Left ventricle myocardium superior (tissue), 1 donor: ENCODE measurements around the gene GOLGA3. TPM values are rescaled to one million over a fixed set of nuclear protein-coding genes. Genes with fewer than 3 reads are reported as not detected.
"Not testable (repeated sequence)": the region's sequence is repeated elsewhere in the genome, so short reads cannot be mapped to it uniquely, and the experiment has no call there.

Experiments
- ATAC-seq: fragments of 200-7000 bp; cut with Tn5 transposase; one replicate; pipeline ENCODE4 v1.9.1; 2020; ENCODE audit warnings: mild to moderate bottlenecking, moderate library complexity
- DNase-seq: peaks from one replicate; pipeline ENCODE4 v3.0.0-alpha.2; 2020
- intact Hi-C: fragments of 100-400 bp; cut with micrococcal nuclease; formaldehyde crosslinking; loops from one replicate; pipeline ENCODE4 v1.11.0; 2022
- total RNA-seq: library from RNA; stranded (reverse); fragmentation: NEBNext Ultra II Directional; extraction: Animal tissue kit (Norgen Biotek cat#: 25700); gene quantifications from one replicate; pipeline ENCODE4 v1.2.1, GENCODE V29; 2021
- donor health status: DM: no; HTN: yes; CAD: no; lungs with severe emphysema.

The GOLGA3 gene
- total RNA-seq, 1 donor from 2014 or later = 26.3 TPM

DNA sequence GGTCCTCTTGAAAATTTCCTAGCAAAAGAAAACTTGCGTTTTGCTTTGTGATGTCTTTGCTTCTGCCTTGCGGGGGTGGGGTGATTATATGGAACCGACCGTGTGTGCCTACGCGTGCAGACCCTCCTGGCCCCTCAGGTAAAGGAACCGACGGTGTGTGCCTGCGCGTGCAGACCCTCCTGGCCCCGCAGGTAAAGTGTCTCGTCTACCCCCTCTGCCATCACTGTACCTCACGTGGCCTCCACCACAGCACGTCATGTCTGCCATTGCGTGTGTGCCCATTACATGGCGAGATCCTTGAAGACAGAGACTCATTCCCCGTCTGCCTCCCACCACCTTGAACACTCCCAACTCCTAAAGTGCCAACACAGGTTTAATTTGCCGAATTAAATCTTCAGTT is 3.6 kb downstream of the GOLGA3 start:
- DNase-seq = no peak
- no peak for ATAC-seq
- intact Hi-C loops = no loop called here

DNA sequence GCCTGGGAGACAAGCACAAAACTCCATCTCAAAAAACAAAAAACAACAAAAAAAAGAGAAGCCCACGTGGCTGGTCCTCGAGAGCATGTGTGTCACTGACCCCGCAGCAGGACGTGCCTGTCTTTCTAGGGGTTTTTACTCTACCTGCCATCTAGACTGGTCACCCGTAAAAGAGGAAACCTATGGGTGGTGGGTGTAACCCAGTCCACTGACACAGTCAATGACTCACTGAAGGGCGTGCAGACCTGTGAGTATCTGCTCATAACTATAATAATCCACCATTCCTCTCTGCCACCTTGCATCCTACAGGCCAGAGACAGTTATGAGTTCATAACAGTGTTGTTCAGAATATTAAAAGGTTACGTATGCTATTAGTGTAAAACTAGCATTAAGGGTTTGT is 4.6 kb downstream of the GOLGA3 start:
- ATAC-seq (no peak), DNase-seq (no peak)
- intact Hi-C loops = no loop called here

DNA sequence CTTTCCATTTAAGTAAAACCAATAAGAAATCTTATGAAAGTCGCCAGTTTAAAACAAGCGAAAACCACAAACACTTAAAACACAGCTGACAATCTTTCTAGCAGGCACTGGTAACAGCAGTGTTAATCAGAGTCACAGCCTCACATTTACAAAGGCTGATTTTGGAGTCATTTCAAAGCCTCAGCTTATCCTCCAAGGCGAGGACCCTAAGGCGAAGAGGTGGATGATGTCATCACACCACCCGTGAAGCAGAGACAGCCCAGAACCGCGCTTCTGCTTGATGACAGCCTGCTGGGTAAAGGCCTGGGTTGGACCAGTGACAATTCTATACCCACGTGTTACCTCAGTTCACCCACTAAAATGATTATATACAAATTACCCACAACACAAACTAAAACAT is 10.1 kb downstream of the GOLGA3 start:
- ATAC-seq (no peak), DNase-seq (no peak)
- intact Hi-C loops = no loop called here

DNA sequence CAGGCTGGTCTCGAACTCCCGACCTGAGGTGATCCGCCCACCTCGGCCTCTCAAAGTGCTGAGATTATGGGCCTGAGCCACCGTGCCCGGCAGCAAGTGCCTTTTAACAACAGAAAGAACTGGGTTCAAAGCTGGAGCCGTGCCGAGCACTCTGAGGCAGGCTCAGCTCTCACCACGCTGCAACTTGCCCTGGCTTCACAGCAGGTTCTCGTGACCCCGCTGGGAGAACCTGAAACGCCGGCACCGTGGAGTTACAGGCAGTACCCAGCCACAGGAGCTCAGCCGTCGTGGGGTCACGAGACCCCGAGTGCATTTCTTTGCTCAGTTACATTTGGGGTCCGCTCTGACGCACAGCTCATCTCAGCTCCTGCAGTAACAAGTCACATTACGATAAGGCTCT is 14.4 kb downstream of the GOLGA3 start:
- DNase-seq = no peak
- intact Hi-C loops = no loop called here
- no peak for ATAC-seq

DNA sequence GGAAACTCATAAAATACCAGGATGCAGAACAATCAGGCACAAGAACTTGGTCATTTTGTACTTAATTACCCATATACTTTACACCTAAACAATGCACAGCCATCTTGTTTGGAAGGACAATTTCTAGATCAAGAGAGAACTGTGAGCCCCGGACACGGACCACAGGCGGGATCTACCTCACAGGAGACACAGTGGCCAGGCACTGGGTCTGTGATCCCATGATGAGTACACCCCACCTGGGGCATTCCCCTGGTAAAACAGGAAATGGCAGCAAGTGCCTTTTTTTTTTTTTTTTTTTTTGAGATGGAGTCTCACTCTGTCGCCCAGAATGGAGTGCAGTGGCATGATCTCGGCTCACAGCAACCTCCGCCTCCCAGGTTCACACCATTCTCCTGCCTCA is 15.2 kb downstream of the GOLGA3 start:
- DNase-seq (no peak), ATAC-seq (no peak)
- intact Hi-C loops = no loop called here

DNA sequence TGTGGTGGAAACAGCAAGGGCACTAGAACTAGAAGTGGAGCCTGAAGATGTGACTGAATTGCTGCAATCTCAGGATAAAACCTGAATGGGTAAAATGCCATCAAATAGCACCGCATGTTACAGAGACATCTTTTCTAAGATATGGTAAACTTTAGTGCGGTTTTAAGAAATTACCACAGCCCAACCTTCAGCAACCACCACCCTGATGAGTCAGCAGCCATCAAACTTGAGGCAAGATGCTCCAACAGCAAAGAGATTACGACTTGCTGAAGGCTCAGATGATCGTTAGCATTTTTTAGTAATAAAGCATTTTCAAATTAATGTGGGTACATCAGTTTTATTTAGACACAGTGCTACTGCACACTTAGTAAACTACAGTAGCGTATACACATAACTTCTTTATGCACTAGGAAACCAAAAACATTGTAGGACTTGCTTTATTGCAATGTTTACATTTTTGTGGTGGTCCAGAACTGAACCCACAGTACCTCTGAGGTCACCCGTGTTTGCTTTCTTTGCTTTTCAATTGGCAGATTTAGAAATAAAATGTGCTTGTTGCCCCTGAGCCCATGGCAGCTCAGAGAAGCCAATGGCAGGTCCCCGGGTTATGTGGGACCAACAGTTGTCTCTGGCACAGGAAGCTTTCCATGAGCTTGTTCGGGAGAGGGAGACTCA is 15.9 kb downstream of the GOLGA3 start:
- DNase-seq (no peak), ATAC-seq (no peak)
- intact Hi-C loops = no loop called here

DNA sequence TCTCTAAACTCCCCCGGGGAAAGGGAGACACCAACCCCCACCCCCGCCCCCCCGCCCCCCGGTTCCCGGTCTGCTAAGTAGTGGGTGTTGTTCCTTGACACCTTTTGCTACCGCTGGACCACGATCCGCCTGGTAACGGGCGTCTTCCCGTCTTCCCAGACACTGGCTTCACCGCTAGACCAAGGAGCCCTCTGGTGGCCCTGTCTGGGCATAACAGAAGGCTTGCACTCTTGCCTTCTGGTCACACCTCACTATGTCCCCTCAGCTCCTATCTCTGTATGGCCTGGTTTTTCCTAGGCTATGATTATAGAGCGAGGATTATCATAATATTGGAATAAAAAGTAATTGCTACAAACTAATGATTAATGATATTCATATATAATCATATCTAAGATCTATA is 19.3 kb downstream of the GOLGA3 start:
- peak; percentile 56 for DNase-seq

DNA sequence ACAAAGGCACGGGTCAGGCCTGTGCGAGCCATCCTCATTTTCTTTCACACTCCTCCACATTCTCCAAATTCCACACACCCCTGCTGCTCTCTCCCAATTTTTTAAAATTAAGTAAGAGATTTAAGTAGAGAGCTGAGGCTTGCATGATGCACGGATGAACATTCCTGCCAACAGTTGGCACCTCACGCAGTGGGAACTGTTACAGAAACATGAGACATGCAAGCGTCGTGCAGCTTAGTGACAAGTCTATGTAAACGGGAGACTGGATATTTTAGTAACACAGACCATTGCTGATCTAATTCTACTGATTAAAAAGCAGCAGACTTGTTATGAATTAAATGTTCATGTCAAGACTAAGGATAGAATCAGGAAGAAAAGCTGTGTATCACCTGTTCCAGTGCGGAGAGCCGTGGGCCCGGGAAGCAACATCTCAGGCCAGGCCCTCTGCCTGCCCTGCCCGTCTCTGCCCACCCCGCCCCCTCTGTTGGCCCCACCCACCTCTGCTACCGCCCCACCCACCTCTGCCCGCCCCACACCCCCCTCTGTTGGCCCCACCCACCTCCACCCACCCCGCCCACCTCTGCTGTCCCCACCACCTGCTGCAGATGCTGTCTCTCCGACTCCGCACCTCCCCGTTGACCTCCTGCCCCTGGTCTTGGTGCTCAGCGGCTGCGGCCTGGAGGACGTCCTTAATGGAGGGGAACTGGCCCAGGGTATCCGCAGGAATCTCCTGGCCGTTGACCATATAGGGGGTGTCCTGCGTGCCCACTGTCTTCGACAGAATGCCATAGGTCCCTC is 21.2 kb downstream of the GOLGA3 start:
- intact Hi-C loops = no loop called here
- DNase-seq (no peak), ATAC-seq (no peak)

More for the DNA sequence above, 19.3 kb downstream of the GOLGA3 start:
- intact Hi-C loops, ATAC-seq: not testable (repeated sequence)

DNA sequence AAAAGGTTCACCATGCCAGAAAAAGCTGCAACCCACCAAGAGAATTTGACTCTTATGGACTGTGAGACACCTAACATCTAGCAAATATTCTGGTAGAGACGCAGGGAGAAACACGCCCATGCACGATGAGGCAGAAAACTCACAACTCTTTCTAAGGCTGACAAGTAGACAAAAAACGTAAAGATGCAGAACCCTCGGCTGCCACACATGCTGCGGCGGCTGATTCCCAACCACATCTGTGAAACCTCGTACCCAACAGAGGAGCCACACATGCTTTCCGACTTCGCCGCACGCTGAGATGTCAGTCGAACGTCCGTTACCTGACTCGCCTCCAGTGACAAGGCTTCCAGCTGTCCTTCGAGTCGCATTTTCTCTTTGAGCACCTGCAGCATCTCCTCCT is 21.8 kb downstream of the GOLGA3 start:
- intact Hi-C loops = no loop called here
- DNase-seq = no peak
- no peak for ATAC-seq

DNA sequence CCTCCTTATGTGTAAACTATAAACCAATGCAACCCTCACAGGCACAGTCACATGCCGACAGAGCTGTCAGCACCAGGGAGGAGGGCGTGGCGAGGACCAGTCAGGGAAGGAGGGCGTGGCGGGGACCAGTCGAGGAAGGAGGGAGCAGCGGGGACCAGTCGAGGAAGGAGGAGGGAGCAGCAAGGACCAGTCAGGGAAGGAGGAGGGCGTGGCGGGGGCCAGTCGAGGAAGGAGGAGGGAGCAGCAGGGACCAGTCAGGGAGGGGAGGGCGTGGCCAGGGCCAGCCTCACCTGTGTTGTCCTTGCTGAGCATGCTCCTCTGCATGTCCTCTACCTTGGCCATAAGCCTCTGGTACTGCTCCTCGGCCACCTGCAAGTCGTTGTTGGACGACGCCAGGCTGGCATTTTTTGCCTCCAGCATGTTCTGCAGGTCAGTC is 24.2 kb downstream of the GOLGA3 start:
- ATAC-seq (peak; percentile 47), DNase-seq (no peak)
- intact Hi-C loops = no loop called here

DNA sequence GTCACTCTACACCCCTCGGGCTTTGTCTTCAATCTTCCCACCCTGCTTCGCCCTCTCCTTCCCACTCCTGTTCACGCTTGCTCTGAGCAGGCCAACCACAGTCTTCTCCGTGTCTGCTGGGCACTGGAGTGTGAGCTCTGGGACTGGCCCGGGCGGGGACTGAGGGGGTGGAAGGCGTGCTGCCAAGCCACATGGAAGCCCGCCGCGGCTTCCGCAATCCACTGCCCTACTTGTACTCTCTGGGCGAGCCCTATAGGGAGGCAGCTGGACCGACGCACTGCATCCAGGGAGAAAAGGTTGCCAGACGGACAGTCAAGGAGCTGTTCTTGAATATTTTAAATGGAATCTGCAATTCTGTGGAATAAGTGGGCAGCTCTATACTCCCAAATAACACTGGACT is 24.8 kb downstream of the GOLGA3 start:
- intact Hi-C loops = no loop called here
- DNase-seq (peak; percentile 69), ATAC-seq (peak; percentile 80)

DNA sequence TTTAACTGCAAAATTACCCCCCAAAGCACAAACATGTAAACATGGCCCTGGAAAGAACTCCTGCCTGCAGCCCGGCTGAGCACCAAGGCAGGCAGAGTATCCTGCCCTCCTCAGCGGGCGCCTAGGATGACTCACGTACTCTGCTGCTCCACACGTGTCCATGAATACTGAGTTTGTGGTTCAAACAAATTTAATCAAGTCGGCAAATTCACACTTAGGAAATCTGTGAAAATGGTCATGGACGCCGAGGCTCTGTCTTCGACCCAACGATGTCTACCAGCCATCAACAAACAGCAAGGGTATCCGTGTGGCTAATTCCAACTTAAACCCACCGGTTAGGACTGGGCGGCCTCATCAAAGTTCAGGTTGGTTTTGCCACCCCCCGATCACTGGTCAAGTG is 25.5 kb downstream of the GOLGA3 start:
- intact Hi-C loops = no loop called here
- no peak for ATAC-seq

DNA sequence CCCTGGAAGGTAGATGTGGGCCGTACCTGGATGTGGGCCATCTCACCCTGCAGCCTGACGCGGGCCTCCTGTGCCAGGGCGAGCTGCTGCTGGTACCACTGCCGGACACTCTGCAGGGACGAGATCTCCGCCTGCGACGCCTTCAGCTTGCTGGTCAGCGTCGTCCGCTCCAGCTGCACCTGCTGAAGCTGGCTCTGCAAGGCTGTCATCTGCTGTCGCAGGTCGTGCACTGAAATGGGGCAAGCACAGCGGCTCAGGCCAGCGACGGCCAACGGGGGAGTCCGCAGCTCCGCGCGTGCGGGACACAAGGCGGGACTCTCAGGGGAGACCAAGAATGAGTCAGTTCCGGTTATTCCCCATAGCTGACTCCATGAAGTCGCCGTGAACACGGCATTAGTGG is 26.9 kb downstream of the GOLGA3 start:
- ATAC-seq = no peak
- DNase-seq = no peak
- intact Hi-C loops = no loop called here

More for the DNA sequence above, 25.5 kb downstream of the GOLGA3 start:
- DNase-seq = no peak

DNA sequence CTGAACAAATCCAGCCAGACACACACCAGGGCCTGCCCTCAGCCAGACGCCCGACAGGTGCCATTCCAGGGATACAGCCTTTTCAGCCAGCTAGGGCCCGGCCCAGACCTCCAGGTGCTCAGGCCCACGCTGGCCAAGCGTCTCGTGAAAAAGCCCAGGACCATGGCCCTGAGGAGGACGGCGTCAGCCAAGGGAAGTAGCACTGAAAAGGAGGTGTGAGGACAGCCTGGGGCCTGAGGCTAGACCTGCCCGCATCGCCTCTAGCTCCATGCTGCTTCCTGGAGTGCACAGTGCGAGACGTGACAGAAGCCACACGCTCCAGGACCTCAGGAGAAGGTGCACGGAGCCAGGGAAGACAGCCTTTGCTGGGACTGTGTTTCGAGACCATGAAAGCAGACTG is 29.8 kb downstream of the GOLGA3 start:
- DNase-seq (peak; percentile 15), ATAC-seq (no peak)
- intact Hi-C loops = no loop called here

DNA sequence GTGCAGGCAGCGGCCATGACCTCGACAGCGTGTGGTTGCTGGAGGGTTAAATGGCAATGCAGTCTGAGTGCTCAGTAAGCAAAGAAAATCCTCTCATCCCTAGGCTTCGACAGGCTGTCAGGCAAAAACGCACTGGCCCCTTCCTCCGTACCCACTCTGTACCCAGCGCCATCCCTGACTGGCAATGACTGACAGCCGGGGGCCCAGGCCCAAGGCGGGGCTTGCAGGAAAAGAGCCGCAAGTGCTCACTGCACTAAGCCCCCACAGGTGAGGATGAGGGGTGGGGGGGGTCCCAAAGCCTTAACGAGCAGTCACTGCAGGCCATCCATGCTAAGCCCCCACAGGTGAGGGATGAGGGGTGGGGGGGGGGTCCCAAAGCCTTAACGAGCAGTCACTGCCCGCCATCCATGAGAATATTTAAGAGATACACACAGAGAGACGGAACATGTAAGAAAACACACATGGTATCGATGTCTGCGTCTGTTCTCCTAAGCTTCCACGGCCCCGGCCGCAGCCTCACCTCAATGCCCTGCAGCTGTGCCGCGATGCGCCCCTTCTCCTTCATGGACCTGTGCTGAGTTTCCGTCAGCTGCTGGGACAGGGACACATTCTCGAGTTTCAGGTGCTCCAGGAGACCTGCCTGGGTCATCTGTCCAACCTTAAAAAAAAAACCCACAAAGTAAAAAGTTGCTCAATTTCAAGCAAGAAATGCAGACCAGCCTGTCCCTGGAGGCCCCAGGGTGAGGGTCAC is 30.7 kb downstream of the GOLGA3 start:
- ATAC-seq = no peak

DNA sequence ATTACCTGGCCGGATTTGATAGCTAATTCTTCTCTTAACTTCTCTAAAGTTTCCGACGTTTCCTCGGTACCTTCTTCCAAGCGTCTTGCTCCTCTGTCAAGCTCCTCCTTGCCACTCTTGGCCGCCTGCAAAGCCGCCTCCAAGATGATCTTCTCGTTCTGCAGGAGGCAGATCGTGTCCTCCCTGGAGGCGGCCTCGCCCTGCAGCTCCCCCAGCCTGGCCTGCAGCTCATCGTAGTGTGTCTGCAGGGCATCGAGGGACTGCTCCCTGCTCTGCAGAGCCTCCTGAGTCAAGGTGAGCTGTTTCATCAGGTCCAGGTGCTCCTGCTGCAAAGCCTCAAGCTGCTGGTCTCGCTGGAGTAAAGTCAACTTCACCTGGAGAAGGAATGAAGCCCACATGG is 32.8 kb downstream of the GOLGA3 start:
- intact Hi-C loops = no loop called here
- ATAC-seq = no peak
- DNase-seq = no peak

More for the DNA sequence above, 30.7 kb downstream of the GOLGA3 start:
- peak; percentile 15 for DNase-seq
- intact Hi-C loops = no loop called here

DNA sequence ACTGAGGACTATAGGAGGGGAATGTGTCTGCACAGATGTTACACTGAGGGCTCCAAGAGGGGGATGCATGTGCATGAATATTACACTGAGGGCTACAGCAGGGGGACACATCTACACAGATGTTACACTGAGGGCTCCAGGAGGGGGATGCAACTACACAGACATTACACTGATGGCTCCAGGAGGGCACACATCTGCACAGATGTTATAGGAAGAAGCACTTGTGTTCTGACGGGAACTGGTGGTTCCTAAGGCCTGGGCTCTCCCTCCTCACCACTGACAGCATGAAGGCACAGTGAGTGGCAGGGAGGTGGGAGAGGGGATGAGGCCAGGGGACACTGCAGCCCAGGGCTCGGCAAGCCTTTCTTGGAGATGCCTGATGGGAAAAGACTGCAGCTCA is 36.7 kb downstream of the GOLGA3 start:
- DNase-seq, ATAC-seq, intact Hi-C loops: not testable (repeated sequence)

DNA sequence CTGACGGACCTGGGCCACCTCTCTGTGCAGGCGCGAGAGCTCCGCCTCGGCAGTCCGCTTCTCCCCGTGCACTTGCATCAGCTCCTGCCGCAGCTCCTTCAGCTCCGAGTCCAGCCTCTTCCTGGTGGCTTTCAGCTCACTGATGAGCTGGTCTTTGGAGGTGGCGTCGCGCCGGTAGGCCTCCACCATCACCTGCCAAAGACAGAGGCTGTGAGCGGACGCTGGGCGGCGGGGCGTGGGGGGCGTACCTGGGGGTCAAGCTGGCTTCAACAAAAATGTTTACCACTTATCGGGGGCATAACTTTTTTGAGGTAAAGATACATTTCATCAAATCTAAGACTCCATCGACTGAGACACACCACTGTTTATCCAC is 39.6 kb downstream of the GOLGA3 start:
- intact Hi-C loops = no loop called here
- DNase-seq = no peak
- no peak for ATAC-seq

DNA sequence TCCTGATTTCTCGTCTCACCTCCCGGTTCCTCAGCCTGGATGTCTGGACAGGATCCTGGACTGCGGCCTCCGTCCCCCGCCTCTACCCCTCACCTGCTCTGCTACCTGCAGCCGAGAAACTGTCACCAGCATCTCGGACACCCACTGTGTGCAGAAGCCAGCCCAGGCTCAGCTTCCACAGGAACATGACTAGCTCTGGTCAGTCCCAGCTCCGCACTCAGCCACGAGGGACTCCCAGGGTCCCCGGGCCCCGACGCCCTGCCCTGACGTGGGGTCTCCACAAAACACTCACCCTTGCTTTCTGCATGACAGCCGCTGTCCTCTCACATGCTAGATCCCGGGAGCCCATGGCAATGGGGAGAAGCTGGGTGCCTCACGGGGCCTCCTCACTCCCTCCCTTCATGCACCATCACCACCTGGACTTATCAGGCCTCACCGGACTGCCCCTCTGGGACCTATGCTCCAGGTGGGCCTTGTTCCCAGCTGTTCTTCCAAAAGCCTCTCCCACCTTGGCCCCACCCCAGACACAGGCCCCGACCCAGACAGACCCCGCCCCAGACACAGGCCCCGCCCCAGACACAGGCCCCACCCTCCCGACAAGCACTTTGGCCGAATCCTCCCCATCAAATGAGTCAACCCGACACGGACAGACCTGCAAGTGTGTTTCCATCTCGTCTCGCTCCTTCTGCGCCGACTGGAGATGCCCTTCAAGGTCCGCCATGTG is 40.1 kb downstream of the GOLGA3 start:
- DNase-seq (no peak), ATAC-seq (no peak)
- intact Hi-C loops = no loop called here

DNA sequence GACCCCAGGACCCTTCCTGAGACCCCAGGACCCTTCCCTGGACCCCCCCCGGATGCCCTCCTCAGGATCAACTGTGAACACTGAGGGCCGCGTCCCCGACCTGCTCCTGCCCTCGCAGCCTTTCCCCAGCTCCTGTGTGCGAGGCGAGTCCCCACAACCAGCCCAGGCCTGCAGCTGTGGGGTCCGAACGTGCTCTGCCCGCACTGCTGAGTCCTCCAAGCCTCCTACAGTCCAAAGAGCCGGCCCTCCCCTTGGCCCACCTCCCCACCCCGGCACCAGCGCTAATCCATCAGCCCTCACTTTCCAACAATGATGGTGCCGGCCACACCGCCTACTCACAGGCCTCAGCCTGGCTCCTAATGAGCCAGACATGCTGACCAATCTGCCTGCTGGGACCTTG is 40.8 kb downstream of the GOLGA3 start:
- intact Hi-C loops = no loop called here
- ATAC-seq (no peak), DNase-seq (no peak)
